ENCODE measurements around the gene CXCL14.

DNA sequence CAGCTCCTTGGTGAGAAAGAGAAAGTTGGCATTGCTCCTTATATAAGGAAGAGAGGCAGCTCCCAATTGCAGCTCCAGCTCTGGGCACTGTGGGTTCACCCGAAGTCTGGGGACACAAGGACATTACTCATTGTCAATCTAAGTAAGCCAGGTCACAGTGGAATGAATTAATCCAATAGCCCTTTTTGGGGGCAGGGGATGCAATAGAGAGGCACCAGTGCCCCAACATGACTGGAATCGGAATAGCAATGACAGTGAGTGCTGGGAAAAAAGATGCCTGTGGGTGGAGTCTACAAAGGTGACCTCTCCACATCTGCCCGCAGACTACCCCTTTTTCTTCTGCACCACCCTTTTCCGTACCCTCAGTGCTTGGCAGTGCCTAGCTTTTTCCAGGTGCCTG is 31.9 kb downstream of the CXCL14 start:
- TF ChIP-seq, protein P1, sequence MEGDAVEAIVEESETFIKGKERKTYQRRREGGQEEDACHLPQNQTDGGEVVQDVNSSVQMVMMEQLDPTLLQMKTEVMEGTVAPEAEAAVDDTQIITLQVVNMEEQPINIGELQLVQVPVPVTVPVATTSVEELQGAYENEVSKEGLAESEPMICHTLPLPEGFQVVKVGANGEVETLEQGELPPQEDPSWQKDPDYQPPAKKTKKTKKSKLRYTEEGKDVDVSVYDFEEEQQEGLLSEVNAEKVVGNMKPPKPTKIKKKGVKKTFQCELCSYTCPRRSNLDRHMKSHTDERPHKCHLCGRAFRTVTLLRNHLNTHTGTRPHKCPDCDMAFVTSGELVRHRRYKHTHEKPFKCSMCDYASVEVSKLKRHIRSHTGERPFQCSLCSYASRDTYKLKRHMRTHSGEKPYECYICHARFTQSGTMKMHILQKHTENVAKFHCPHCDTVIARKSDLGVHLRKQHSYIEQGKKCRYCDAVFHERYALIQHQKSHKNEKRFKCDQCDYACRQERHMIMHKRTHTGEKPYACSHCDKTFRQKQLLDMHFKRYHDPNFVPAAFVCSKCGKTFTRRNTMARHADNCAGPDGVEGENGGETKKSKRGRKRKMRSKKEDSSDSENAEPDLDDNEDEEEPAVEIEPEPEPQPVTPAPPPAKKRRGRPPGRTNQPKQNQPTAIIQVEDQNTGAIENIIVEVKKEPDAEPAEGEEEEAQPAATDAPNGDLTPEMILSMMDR (IDR thresholded peaks at IDR 0.05; ENCODE audit: low read depth, low read length, poor library complexity, severe bottlenecking), result no peak
- TF ChIP-seq EZH2phosphoT487 (IDR thresholded peaks at IDR 0.05; ENCODE audit: borderline replicate concordance, low read length), result no peak
